Bone marrow (tissue), 2 donors: ENCODE measurements around the gene AHNAK.
"Not testable (repeated sequence)": the region's sequence is repeated elsewhere in the genome, so short reads cannot be mapped to it uniquely, and the experiment has no call there.

Experiments used
- DNase-seq, 2 donors: peaks; one replicate each; lab custom pipeline; 2025; lab: John Stamatoyannopoulos, UW

AHNAK gene

DNA sequence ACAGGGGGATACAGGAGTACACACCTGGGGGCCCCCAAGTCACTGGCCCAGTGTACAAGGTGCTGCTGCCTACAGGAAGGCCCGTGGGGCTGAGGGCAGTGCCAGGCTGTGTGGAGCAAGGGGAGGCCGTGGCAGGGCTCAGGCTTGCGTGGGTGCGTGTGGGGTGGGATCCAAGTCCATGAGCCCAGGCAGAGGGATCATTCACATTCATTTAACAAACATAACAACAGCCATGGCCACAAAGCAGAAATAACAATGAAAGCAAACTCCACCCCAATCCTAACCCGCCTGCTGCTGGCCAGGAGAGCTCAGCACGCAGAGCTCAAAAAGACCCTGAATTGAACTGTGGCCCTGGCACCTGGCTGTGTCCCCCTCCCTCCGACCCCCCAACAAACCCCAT lies 144.8 kb downstream of the AHNAK start:
- DNase-seq, result no peak

DNA sequence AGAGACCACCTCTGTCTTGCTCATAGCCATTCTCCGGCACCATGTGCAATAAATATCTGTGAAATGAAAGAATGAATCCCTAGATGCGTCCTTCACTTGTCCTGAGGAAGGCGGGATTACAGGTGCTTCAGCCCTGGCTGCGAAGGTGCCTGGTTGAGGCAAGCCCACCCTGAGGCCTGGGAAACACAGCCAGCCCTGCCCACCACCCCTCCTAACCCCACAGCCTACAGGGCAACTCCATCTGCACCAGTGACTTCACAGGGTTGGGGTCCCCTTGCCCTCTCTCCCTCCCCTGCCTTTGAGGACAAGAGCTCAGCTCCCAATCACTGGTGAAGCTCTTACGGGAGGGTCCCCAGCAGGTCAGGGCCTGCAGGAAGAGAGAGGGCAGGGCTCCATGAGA lies 145.2 kb downstream of the AHNAK start:
- no peak for DNase-seq

GRCh38 chr11:62400760-62401159 lies 145.8 kb downstream of the AHNAK start:
- no peak for DNase-seq

- DNase-seq, result no peak
Observed at GRCh38 chr11:62400281-62400680, 146.3 kb downstream of the AHNAK start.

DNA sequence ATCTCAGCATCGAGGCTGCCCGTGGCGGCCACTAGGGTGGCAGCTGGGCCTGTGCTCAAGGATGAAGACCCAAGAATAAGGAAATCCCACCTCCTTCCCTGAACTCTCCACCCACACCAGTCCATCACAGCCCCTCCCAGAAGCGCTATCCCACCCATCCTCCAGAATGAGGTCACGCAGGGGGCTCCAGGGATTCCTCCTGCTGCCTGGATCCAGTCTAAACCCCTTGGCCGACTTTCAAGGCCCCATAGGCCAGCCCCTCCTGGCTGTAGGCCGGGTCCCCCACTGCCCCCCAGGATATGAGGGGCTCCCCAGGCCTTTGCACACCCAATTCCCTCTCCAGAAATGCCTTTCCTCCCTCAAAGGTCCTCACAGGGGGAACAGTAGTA lies 146.7 kb downstream of the AHNAK start:
- no peak for DNase-seq

DNA sequence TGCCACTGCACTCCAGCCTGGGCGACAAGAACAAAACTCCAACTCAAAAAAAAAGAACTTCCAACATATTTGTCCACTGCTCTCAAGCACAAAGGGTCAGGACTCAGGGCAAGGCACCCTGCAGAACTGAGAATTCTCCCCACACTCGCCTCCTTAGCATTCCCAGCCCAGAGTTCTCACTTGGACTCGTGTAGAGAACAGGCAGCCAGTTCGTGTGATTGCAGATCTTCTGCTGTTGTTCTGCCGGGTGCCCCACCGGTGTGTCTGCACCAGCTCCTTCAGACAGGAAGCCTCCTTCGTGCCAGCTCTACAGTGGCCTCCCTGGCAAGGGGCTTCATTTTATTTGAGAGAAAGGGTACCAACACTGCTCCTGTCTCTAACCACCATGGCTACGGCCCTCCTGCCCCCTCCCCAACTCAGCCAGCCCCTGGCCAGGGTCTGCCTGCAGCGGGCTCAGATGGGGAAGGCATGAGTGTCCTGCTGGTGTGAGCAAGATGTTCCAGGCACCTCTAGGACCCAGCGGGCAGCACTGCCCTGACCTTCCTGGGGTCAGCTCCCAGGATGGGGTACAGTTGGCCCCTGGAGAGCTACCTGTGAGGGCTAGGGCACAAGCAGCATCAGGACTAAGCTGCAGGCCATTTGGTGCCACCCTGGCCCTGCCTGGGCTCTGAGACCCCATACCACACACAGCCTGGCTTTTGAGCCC lies 147.3 kb downstream of the AHNAK start:
- no peak for DNase-seq

DNA sequence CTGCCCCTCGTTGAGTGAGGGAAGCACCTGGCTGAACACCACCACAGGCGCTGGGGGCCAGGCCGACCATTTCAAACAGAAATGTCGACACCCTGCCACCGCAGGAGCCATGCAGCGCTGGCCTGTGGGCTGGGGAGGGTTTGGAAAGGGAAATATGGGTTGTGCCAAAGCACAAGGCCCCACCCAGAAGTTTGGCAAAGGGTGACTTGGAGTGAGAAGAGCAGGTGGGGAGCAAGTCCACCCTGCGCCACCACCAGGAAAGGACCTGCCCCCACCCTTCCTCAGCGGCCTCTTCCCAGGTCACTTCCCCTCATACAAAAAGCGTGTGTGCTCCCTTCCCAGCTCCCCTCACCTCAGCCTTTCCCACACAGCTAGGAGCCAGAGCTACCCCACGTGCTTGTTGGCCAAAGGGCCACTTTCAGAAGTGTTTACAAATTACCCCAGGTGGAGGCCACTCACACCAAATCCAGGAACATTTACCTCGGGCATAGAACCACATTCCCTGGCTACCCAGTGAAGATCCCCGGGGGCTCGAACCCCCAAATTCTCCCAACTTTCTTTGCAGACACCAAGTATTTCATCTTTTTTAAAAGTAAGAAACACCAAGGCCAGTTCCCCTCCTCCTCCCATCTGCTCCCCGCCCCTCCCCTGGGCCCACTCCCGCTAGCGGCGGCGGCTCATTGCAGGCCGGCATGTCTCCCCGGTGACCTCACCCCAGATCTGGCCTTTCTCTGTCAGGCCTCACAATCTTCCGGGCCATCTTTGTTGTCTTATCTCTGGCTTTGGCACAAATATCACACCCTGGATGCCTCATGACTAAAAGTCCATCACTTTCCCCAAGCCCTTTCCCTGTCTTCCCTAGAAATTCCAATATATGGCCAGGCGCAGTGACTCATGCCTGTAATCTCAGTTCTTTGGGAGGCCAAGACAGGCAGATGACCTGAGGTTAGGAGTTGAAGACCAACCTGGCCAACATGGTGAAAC lies 148.3 kb downstream of the AHNAK start:
- no peak for DNase-seq

DNA sequence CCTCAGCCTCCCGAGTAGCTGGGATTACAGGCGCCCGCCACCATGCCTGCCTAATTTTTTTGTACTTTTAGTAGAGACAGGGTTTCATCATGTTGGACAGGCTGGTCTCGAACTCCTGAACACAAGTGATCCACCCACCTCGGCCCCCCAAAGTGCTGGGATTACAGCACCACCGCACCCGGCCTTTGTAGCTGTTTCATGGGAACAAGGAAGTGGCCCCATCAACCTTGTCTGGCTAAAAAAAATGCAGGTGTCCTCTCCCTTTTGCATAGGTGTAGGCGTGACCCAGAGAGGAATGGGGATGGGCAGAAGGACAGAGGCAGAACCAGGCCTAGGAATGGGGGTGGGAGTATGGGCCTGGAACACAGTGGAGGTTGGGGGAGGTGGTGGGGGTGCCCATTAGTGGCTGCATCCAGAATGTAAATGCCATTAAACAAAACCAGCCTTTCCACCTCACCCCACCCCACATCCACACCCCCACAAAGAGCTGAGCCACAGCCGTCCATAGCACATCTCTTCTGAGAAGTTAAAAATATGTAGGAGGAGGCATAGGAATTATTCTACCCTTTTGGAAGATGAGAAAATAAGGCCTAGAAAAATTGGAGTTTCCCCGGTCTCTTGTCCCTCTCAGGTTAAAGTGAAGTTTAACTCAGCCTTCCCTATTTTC lies 150.6 kb downstream of the AHNAK start:
- no peak for DNase-seq

DNA sequence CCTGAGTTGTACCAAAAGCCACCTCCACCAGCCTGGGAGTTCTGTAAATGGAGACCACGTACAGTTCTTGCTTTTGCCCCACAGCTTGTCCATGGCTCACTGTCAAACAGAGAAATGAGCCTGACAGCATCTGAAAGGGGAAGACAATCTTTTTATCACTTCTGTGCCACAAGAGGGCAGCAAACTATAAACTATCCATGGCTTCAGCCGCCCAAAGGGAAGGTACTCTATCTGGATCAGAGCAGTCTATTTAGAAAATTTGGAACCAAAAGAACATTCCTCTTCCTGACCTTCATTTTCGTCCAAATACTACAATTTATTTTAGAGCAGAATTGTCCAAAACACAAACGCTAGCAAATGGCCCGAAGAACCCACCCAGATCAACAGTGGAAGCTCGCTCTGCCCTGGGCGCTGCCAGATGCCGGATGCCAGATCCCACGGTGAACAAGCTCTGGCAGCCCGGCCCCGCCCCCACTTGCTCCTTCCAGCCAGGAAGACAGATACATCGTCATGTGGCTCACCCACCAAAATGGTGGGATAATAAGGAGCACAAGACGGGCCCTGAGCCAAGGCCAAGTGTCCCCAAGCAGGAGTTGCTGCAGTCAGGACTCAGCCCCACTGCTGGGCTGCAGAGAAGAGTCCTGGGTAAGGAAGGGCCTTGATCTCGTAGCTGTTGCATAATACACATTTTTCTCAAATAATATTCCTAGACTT lies 151.6 kb downstream of the AHNAK start:
- peak in 1 of 2 donors; percentile 73 for DNase-seq

DNA sequence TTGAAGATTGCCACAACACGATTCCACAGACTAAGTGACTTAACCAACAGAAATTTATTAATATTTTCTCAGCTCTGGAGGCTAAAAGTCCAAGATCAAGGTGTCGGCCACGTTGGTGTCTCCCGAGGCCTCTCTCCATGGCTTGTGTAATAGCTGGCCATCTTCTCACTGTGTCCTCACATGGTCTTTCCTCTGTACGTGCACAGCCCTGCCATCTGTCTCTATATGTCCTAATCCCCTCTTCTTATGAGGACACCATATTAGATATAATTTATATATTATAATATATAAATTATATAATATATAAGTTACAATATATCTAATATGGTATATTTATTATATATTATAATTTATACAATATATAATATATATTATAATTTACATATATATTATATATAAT lies 152.9 kb downstream of the AHNAK start:
- DNase-seq, result no peak

DNA sequence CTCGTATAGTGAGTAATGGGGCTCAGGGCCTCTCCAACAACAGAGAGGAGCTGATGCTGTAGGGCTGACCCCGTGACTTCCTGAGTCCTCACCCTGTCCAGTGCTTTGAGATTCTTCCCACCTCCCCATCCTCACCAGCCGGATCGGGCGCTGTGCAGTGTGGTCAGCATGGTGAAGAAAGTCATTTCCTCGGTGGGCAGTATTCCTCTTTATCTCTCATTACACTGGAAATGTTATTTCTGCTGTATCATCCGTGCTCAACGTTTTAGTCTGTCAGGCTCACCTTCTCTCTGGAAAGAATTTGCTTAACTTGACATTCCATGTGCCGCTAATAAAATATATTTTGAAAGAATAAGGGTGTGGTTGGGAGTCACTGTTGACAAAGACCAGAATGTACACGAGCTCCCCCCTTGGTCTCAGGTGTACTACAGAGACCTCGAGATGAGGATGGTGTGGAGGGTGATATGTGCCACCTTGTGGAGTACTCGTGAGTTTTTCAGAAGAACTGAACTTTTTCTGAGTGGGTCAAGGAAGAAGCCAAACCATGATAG lies 153.5 kb downstream of the AHNAK start:
- DNase-seq, result no peak

DNA sequence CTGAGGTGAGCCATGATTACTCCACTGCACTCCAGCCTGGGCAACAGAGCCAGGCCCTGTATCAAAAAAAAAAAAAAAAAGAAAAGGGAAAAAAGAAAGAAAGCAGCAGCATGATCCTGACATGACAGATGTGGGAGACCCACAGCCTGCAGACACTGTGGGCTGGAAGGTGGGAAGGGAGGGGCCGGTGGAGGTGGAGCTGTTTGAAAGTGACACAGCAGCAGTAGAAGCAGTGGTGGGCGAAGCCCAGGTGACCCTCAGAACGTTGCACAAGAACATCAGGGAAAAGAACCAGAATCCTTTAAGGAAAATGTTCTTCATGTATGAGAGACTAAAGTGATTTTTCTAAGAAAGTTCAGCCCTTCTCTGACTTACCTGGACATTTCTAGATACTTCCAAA lies 154.1 kb downstream of the AHNAK start:
- no peak for DNase-seq

DNA sequence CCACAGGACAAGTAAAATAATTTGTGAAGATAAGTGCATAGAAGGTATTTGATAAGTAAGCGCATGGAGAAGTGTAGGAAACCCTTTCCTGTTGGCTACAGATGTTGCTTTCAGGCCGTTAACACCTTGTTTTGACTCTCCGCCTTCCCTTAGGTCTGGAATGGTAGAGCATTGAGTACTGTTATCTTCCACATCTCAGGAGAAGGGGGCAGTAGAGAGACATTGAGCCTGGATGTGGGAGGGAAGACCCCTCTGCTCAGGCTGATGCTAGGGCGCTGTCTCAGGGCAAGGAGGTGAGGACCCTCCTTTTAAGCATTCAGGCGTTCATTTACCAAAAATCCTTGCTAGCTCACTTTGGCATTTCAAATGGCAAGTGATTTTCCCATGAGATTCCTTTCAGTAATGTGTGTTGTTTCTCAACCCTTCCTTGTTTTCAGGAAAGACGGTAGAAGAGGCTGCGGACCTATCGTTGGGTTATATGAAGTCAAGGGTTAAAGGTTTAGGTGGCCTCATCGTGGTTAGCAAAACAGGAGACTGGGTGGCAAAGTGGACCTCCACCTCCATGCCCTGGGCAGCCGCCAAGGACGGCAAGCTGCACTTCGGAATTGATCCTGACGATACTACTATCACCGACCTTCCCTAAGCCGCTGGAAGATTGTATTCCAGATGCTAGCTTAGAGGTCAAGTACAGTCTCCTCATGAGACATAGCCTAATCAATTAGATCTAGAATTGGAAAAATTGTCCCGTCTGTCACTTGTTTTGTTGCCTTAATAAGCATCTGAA lies 154.8 kb downstream of the AHNAK start:
- no peak for DNase-seq

GRCh38 chr11:62390722-62391121 lies 155.9 kb downstream of the AHNAK start:
- no peak for DNase-seq

GRCh38 chr11:62390237-62390636 lies 156.4 kb downstream of the AHNAK start:
- DNase-seq, result no peak

DNA sequence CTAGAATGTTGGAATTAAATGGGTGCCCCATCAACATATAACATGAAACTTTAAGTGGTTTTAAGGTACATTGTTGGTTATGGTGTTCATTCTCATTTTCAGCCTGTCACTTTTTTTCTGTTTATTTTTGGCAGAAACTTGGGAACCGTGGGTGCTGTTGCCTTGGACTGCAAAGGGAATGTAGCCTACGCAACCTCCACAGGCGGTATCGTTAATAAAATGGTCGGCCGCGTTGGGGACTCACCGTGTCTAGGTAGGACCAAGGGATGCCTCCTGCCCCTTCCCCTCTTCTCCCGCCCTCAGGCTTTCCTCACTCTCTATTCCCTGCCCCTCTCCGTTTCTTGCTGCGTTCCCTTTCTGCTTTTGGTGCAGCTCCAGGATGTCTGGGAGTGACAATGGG lies 157.6 kb downstream of the AHNAK start:
- no peak for DNase-seq

DNA sequence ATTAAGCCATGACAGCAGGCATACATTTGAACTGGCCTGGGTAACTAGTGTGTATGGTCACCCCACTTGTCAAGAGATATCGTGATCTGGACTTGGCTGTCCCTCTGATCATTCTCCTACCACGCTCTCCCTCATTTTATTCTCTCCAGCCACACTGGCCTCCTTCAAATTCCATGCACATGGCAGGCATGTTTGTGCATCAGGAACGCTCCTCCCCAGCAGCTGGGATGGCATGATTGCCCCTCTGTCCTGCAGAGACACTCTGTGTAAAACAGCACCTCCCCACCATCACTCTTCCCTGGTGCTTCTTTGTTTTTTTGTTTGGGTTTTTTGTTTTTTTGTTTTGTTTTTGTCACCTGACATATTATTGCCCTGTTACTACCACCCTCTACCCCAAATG lies 159.2 kb downstream of the AHNAK start:
- DNase-seq, result no peak

DNA sequence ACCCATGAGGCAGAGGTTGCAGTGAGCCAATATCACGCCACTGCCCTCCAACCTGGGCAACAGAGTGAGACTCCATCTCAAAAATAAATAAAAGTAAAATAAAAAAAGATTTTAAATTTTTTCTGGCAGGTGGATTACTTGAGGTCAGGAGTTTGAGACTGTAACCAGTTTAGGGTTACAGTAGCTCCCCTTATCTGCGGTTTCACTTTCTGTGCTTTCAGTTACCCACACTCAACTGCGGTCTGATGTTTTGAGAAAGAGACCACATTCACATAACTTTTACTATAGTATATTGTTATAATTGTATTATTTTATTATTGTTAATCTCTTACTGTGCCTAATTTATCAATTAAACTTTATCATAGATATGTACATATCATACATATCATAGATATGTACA lies 160.5 kb downstream of the AHNAK start:
- DNase-seq, result not testable (repeated sequence)

DNA sequence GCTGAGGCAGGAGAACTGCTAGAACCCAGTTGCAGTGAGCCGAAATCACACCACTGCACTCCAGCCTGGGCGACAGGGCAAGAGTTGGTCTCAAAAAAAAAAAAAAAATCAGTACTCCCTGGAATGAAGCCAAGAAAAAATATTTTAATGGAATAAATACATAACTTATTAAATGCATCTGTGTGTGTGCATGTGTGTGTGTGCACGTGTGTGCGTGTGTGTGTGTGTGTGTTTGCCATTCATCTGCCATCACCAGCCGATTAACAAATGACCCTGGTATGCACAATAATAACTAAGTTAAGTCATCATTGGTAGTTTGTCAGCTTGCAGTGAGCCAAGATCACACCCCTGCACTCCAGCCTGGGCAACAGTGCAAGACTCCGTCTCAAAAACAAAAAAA lies 162.8 kb downstream of the AHNAK start:
- DNase-seq, result no peak
